GM10266 (cell line): ENCODE data around the gene NSUN7.

ENCODE experiments used
- DNase-seq: peaks from one replicate; pipeline ENCODE4 v3.0.0; 2012; ENCODE audit errors: extremely low spot score
- CTCF ChIP-seq: IDR thresholded peaks from 2 replicates; pipeline ENCODE4 v1.5.1; 2012; ENCODE audit warnings: mild to moderate bottlenecking, low read depth; ENCODE audit not compliant: control insufficient read depth, insufficient read depth; ENCODE audit errors: missing control alignments

Gene NSUN7

GRCh38 chr4:40840255-40840984 is 90.7 kb downstream of the NSUN7 start:
- peak; percentile 32 for DNase-seq
- no peak for TF ChIP-seq CTCF

- peak; percentile 78 for TF ChIP-seq CTCF
- peak; percentile 65 for DNase-seq
Measured at GRCh38 chr4:40840985-40841571, 91.3 kb downstream of the NSUN7 start.

GRCh38 chr4:40842318-40842717 is 92.6 kb downstream of the NSUN7 start:
- DNase-seq = no peak
- TF ChIP-seq CTCF = no peak

GRCh38 chr4:40842725-40843423 is 93.1 kb downstream of the NSUN7 start:
- TF ChIP-seq CTCF = no peak
- no peak for DNase-seq

- peak; percentile 48 for DNase-seq
- TF ChIP-seq CTCF = peak; percentile 59
Measured at GRCh38 chr4:40843696-40844095, 93.9 kb downstream of the NSUN7 start.

- no peak for DNase-seq
- no peak for TF ChIP-seq CTCF
Measured at GRCh38 chr4:40844261-40844660, 94.5 kb downstream of the NSUN7 start.

GRCh38 chr4:40845154-40845835 is 95.5 kb downstream of the NSUN7 start:
- TF ChIP-seq CTCF = no peak
- DNase-seq = no peak
